H9 (cell line): Measurements from ENCODE around the gene CYBA. TPM values are rescaled to one million over a fixed set of nuclear protein-coding genes. Genes with fewer than 3 reads are reported as not detected.

Source experiments
- DNase-seq: peaks from one replicate; pipeline ENCODE4 v3.0.0-alpha.2; 2017
- H2AFZ ChIP-seq: one replicate; pipeline ENCODE4 v1.6.1; 2013; ENCODE audit warnings: mild to moderate bottlenecking, low read length, control low read depth, moderate library complexity
- H2AK5ac ChIP-seq: 2 replicates; pipeline ENCODE4 v1.6.1; 2013; ENCODE audit warnings: low read length, control low read depth, mixed read lengths; ENCODE audit not compliant: insufficient read length
- H2BK120ac ChIP-seq: one replicate; pipeline ENCODE4 v1.6.1; 2013; ENCODE audit warnings: low read depth, mild to moderate bottlenecking, low read length, control low read depth, inconsistent platforms; ENCODE audit not compliant: poor library complexity, severe bottlenecking
- H2BK12ac ChIP-seq: 2 replicates; pipeline ENCODE4 v1.6.1; 2013; ENCODE audit warnings: low read length, control low read depth, mixed read lengths, low read depth; ENCODE audit not compliant: insufficient read length
- H2BK15ac ChIP-seq: 2 replicates; pipeline ENCODE4 v1.6.1; 2013; ENCODE audit warnings: low read depth, low read length, control low read depth
- H2BK20ac ChIP-seq: one replicate; pipeline ENCODE4 v1.6.1; 2013; ENCODE audit warnings: low read depth, mild to moderate bottlenecking, low read length, control low read depth, inconsistent platforms; ENCODE audit not compliant: poor library complexity, severe bottlenecking
- H2BK5ac ChIP-seq: 2 replicates; pipeline ENCODE4 v1.6.1; 2013; ENCODE audit warnings: low read length, control low read depth, mixed read lengths; ENCODE audit not compliant: insufficient read length
- H3K14ac ChIP-seq: 2 replicates; pipeline ENCODE4 v1.6.1; 2013; ENCODE audit warnings: low read length, control low read depth; ENCODE audit not compliant: insufficient read depth
- H3K18ac ChIP-seq: 2 replicates; pipeline ENCODE4 v1.6.1; 2013; ENCODE audit warnings: low read depth, mild to moderate bottlenecking, mixed read lengths, low read length, control low read depth; ENCODE audit not compliant: insufficient read length
- H3K23ac ChIP-seq: 2 replicates; pipeline ENCODE4 v1.6.1; 2013; ENCODE audit warnings: low read length, control low read depth, mixed read lengths, low read depth; ENCODE audit not compliant: insufficient read length
- H3K23me2 ChIP-seq: 2 replicates; pipeline ENCODE4 v1.6.1; 2013; ENCODE audit warnings: low read depth, mild to moderate bottlenecking, mixed read lengths, low read length, control low read depth; ENCODE audit not compliant: insufficient read length, poor library complexity, severe bottlenecking
- H3K27ac ChIP-seq: 2 replicates; pipeline ENCODE4 v1.5.1; 2013; ENCODE audit warnings: low read length, control low read depth, mixed read lengths, low read depth; ENCODE audit not compliant: insufficient read length
- H3K27me3 ChIP-seq: 2 replicates; pipeline ENCODE4 v1.6.1; 2013; ENCODE audit warnings: low read length, control low read depth, inconsistent platforms; ENCODE audit not compliant: insufficient read depth
- H3K4ac ChIP-seq: 2 replicates; pipeline ENCODE4 v1.6.1; 2013; ENCODE audit warnings: low read depth, mild to moderate bottlenecking, control low read depth, inconsistent platforms, low read length, moderate library complexity
- H3K4me1 ChIP-seq: 2 replicates; pipeline ENCODE4 v1.6.1; 2013; ENCODE audit warnings: low read length, control low read depth, inconsistent platforms; ENCODE audit not compliant: insufficient read depth
- H3K4me2 ChIP-seq: 2 replicates; pipeline ENCODE4 v1.6.1; 2013; ENCODE audit warnings: low read length, control low read depth, mixed read lengths; ENCODE audit not compliant: insufficient read length, insufficient read depth
- H3K56ac ChIP-seq: 2 replicates; pipeline ENCODE4 v1.6.1; 2013; ENCODE audit warnings: low read depth, mild to moderate bottlenecking, mixed read lengths, low read length, control low read depth; ENCODE audit not compliant: insufficient read length
- H3K79me1 ChIP-seq: 2 replicates; pipeline ENCODE4 v1.6.1; 2013; ENCODE audit warnings: low read depth, mild to moderate bottlenecking, moderate library complexity, low read length, control low read depth, inconsistent platforms; ENCODE audit not compliant: insufficient read depth, poor library complexity, severe bottlenecking
- H3K79me2 ChIP-seq: 2 replicates; pipeline ENCODE4 v1.6.1; 2013; ENCODE audit warnings: low read length, control low read depth, inconsistent platforms; ENCODE audit not compliant: insufficient read depth
- H3K9ac ChIP-seq: 2 replicates; pipeline ENCODE4 v1.6.1; 2013; ENCODE audit warnings: low read length, control low read depth, mixed read lengths; ENCODE audit not compliant: insufficient read length; ENCODE audit errors: extremely low read depth
- H3K9me3 ChIP-seq: one replicate; pipeline ENCODE4 v1.6.1; 2013; ENCODE audit warnings: low read depth, low read length, inconsistent platforms; ENCODE audit not compliant: control insufficient read depth
- H3T11ph ChIP-seq: one replicate; pipeline ENCODE4 v1.6.1; 2013; ENCODE audit warnings: mild to moderate bottlenecking, low read length, control low read depth, inconsistent platforms
- H4K20me1 ChIP-seq: one replicate; pipeline ENCODE4 v1.6.1; 2013; ENCODE audit not compliant: control insufficient read depth, insufficient read length, insufficient read depth
- H4K5ac ChIP-seq: 2 replicates; pipeline ENCODE4 v1.6.1; 2013; ENCODE audit warnings: low read depth, mild to moderate bottlenecking, mixed read lengths, low read length, control low read depth; ENCODE audit not compliant: insufficient read length
- H4K8ac ChIP-seq: replicated peaks from 2 replicates; pipeline ENCODE4 v1.6.1; 2013; ENCODE audit warnings: low read length, control low read depth, mixed read lengths, low read depth; ENCODE audit not compliant: insufficient read length
- H4K91ac ChIP-seq: 2 replicates; pipeline ENCODE4 v1.6.1; 2013; ENCODE audit warnings: low read depth, mild to moderate bottlenecking, moderate library complexity, mixed read lengths, low read length, control low read depth; ENCODE audit not compliant: insufficient read length
- H3K27ac Mint-ChIP-seq, 3 experiments: 2 replicates in 2 of 3; 3 replicates in 1 of 3; pipeline ENCODE4 v1.8.0; 2020 to 2021; ENCODE audit warnings: mixed read lengths in 3 of 3, mild to moderate bottlenecking in 1 of 3, moderate library complexity in 1 of 3
- H3K27me3 Mint-ChIP-seq: 2 replicates; pipeline ENCODE4 v1.8.0; 2021; ENCODE audit warnings: low read depth, mild to moderate bottlenecking, moderate library complexity, mixed read lengths
- H3K36me3 Mint-ChIP-seq, 3 experiments: 2 replicates in 2 of 3; 3 replicates in 1 of 3; pipeline ENCODE4 v1.8.0; 2020 to 2021; ENCODE audit warnings: low read depth in 3 of 3, mixed read lengths in 3 of 3; ENCODE audit not compliant: insufficient read depth in 1 of 3
- H3K4me1 Mint-ChIP-seq, 2 experiments: 2 replicates each; pipeline ENCODE4 v1.8.0; 2020; ENCODE audit warnings: mixed read lengths in 2 of 2
- H3K4me3 Mint-ChIP-seq, 2 experiments: 2 replicates in 1 of 2; 3 replicates in 1 of 2; pipeline ENCODE4 v1.8.0; 2020 to 2021; ENCODE audit warnings: mild to moderate bottlenecking in 2 of 2, mixed read lengths in 2 of 2, moderate library complexity in 1 of 2
- H3K9me3 Mint-ChIP-seq, 2 experiments: 2 replicates in 1 of 2; 3 replicates in 1 of 2; pipeline ENCODE4 v1.8.0; 2020; ENCODE audit warnings: mild to moderate bottlenecking in 2 of 2, mixed read lengths in 2 of 2, moderate library complexity in 1 of 2
- CTCF ChIP-seq: fragments of 200-600 bp; sonication (generic); conservative IDR thresholded peaks from 3 replicates; pipeline ENCODE4 v1.8.0; 2021; ENCODE audit warnings: antibody characterized with exemption, mild to moderate bottlenecking
- WGBS: extraction: QIAGEN DNeasy Blood & Tissue Kit; methylation state at CpG from one replicate; pipeline ENCODE4 v1.1.7; 2013; ENCODE audit warnings: missing lambda C conversion rate, low lambda C conversion rate, mixed read lengths; ENCODE audit not compliant: insufficient read length; ENCODE audit errors: extremely low coverage; 5-methylcytosine and 5-hydroxymethylcytosine counted together
- total RNA-seq: library from RNA; stranded (reverse); gene quantifications from 2 replicates; pipeline ENCODE4 v1.2.1, GENCODE V29; 2021

Gene CYBA
- total RNA-seq, 1 experiment from 2014 or later = 153 TPM

- H2BK12ac ChIP-seq = no peak overlapping the region
- Mint-ChIP-seq H3K36me3 (peaks cover 0 to 2% (median 0%) of the 10 kb centered on the region in 3 experiments; a peak in 1 of 7 replicates), H3K4me3 (peak overlapping the region; percentile 54 to 75; a peak in 3 of 5 replicates), H3K27me3 (peaks cover 32% of the 10 kb centered on the region), H3K4me1 (peaks cover 19 to 26% of the 10 kb centered on the region in 2 experiments), H3K27ac (no peak overlapping the region; a peak in 1 of 7 replicates), H3K9me3 (no peaks in the 10 kb centered on the region)
- WGBS = no CpG with 5 or more reads among the region's 15 CpGs
- no peak overlapping the region for H3K23ac ChIP-seq
- H2BK15ac ChIP-seq = no peak overlapping the region
- no peak overlapping the region for H4K8ac ChIP-seq
- no peak overlapping the region for H3K4ac ChIP-seq
- H3K14ac ChIP-seq = no peak overlapping the region
- H2BK120ac ChIP-seq = no peak overlapping the region
- H2BK20ac ChIP-seq = no peak overlapping the region
- peak overlapping the region; percentile 48 for H3K4me2 ChIP-seq
- H3K9me3 ChIP-seq = no peaks in the 10 kb centered on the region
- H3K9ac ChIP-seq = no peak overlapping the region
- H3K79me2 ChIP-seq = no peaks in the 10 kb centered on the region
- no peaks in the 10 kb centered on the region for H3K79me1 ChIP-seq
- no peak overlapping the region for H3K18ac ChIP-seq
- H3K27me3 ChIP-seq = no peaks in the 10 kb centered on the region; the same call in 1 of the 2 replicates
- H3T11ph ChIP-seq = no peak overlapping the region
- no peak overlapping the region for H3K56ac ChIP-seq
- no peak overlapping the region for H2AFZ ChIP-seq
- H4K20me1 ChIP-seq = no peaks in the 10 kb centered on the region
- TF ChIP-seq CTCF = no peak
- H3K23me2 ChIP-seq = peaks cover 12% of the 10 kb centered on the region
- H4K5ac ChIP-seq = no peak overlapping the region
- H4K91ac ChIP-seq = no peak overlapping the region
- no peak overlapping the region for H2AK5ac ChIP-seq
- no peaks in the 10 kb centered on the region for H3K4me1 ChIP-seq
- no peak overlapping the region for H3K27ac ChIP-seq
- DNase-seq = no peak
- no peak overlapping the region for H2BK5ac ChIP-seq
Measured at GRCh38 chr16:88684569-88685155, 33.8 kb upstream of the CYBA start.
